Nephron (organoid): ENCODE measurements around the gene MB21D2.
A peak's percentile ranks its signal among the peaks of the same experiment; 100 is the strongest.

Experiments
- H3K27ac Mint-ChIP-seq, 3 experiments: 2 replicates each; pipeline ENCODE4 v1.8.0; 2020; ENCODE audit warnings: mixed read lengths in 3 of 3, mild to moderate bottlenecking in 2 of 3, moderate library complexity in 1 of 3
- H3K27me3 Mint-ChIP-seq: 2 replicates; pipeline ENCODE4 v1.8.0; 2021; ENCODE audit warnings: low read depth, mild to moderate bottlenecking, moderate library complexity, mixed read lengths
- H3K36me3 Mint-ChIP-seq: 2 replicates; pipeline ENCODE4 v1.8.0; 2020; ENCODE audit warnings: low read depth, mixed read lengths
- H3K4me1 Mint-ChIP-seq: 2 replicates; pipeline ENCODE4 v1.8.0; 2020; ENCODE audit warnings: mixed read lengths
- H3K4me3 Mint-ChIP-seq, 3 experiments: 2 replicates each; pipeline ENCODE4 v1.8.0; 2020; ENCODE audit warnings: mild to moderate bottlenecking in 3 of 3, mixed read lengths in 3 of 3, moderate library complexity in 2 of 3
- H3K9me3 Mint-ChIP-seq: 2 replicates; pipeline ENCODE4 v1.8.0; 2020; ENCODE audit warnings: mixed read lengths
- CTCF ChIP-seq, 3 experiments: fragments of 200-600 bp; sonication (generic); IDR thresholded peaks; one replicate each; pipeline ENCODE4 v1.5.0; 2021; ENCODE audit warnings: antibody characterized with exemption in 3 of 3; ENCODE audit not compliant: unreplicated experiment in 3 of 3

Gene MB21D2

GRCh38 chr3:192812743-192813383, 104.8 kb downstream of the MB21D2 start:
- Mint-ChIP-seq H3K27ac (no peak overlapping the region), H3K4me3 (no peak overlapping the region), H3K36me3 (no peaks in the 10 kb centered on the region), H3K4me1 (peaks cover 21% of the 10 kb centered on the region), H3K27me3 (no peaks in the 10 kb centered on the region), H3K9me3 (no peaks in the 10 kb centered on the region)
- TF ChIP-seq CTCF (IDR thresholded peaks at IDR 0.05; ENCODE audit: unreplicated experiment in 3 of 3): peak; percentile 63 to 80 (median 78)

- Mint-ChIP-seq H3K36me3 (no peaks in the 10 kb centered on the region), H3K27ac (no peak overlapping the region), H3K9me3 (no peaks in the 10 kb centered on the region), H3K4me1 (peaks cover 8% of the 10 kb centered on the region), H3K27me3 (no peaks in the 10 kb centered on the region), H3K4me3 (no peak overlapping the region)
- no peak for TF ChIP-seq CTCF (IDR thresholded peaks at IDR 0.05; ENCODE audit: unreplicated experiment in 3 of 3)
Observed at GRCh38 chr3:192805711-192806110, 111.9 kb downstream of the MB21D2 start.

- no peaks in the 10 kb centered on the region for H3K36me3 Mint-ChIP-seq
- no peaks in the 10 kb centered on the region for H3K27me3 Mint-ChIP-seq
- peaks cover 8% of the 10 kb centered on the region for H3K4me1 Mint-ChIP-seq
- no peak overlapping the region for H3K27ac Mint-ChIP-seq
- no peak overlapping the region for H3K4me3 Mint-ChIP-seq
- H3K9me3 Mint-ChIP-seq: no peaks in the 10 kb centered on the region
- no peak for TF ChIP-seq CTCF (IDR thresholded peaks at IDR 0.05; ENCODE audit: unreplicated experiment in 3 of 3)
Observed at GRCh38 chr3:192804502-192804901, 113.2 kb downstream of the MB21D2 start.

- Mint-ChIP-seq H3K4me1 (peaks cover 8% of the 10 kb centered on the region), H3K4me3 (no peak overlapping the region), H3K36me3 (peaks cover 3% of the 10 kb centered on the region), H3K27ac (no peak overlapping the region), H3K9me3 (no peaks in the 10 kb centered on the region), H3K27me3 (no peaks in the 10 kb centered on the region)
- peak; percentile 56 to 60 (median 58) for TF ChIP-seq CTCF (IDR thresholded peaks at IDR 0.05; ENCODE audit: unreplicated experiment in 3 of 3)
Observed at GRCh38 chr3:192802957-192803899, 114.4 kb downstream of the MB21D2 start.

GRCh38 chr3:192801985-192802384, 115.7 kb downstream of the MB21D2 start:
- Mint-ChIP-seq H3K4me1 (peaks cover 8% of the 10 kb centered on the region), H3K9me3 (no peaks in the 10 kb centered on the region), H3K4me3 (no peak overlapping the region), H3K27ac (no peak overlapping the region), H3K36me3 (peaks cover 3% of the 10 kb centered on the region), H3K27me3 (no peaks in the 10 kb centered on the region)
- no peak for TF ChIP-seq CTCF (IDR thresholded peaks at IDR 0.05; ENCODE audit: unreplicated experiment in 3 of 3)
